ENCODE data around the gene CELSR2. TPM values are rescaled to one million over a fixed set of nuclear protein-coding genes. Genes with fewer than 3 reads are reported as not detected.

Gene CELSR2
- polyA plus RNA-seq, 1 donor (not counting 4 experiments of a cell fraction or from before 2014, with no cell fraction given), result 7.3 TPM

DNA sequence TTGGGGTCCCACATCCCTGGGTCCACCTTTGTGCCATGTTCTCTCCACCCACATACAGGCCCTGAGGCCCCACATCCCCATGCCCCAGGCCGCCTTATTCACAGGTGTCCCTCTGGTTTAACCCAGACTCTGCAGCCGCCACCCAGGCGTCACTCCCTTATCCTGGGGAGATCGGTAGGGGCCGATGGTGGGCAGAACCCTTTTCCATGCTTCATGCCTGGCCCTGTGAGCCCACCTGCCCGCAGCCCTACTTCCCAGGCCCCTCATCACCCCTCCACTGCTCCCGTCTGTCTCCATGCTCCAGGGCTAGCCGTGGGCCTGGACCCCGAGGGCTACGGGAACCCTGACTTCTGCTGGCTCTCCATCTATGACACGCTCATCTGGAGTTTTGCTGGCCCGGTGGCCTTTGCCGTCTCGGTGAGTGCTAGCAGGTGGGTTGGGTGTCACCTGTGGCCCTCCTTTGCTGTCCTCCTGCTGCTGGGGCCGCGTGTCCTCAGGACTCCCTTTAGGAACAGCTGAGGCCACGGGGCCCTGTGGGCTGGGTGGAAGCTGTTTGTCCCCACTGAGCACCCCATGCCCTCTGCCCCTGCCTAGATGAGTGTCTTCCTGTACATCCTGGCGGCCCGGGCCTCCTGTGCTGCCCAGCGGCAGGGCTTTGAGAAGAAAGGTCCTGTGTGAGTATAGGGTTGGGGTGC lies 21.4 kb downstream of the CELSR2 start:
- Histone ChIP-seq H3K27ac (ENCODE audit: control insufficient read depth, insufficient read depth, low read length) (no peak overlapping the region), H3K9ac (ENCODE audit: control insufficient read depth, extremely low read depth, insufficient read depth, low read length) (no peak overlapping the region), H3K4me2 (ENCODE audit: control insufficient read depth, extremely low read depth, insufficient read depth, low read depth, low read length) (no peak overlapping the region), H3K36me3 (ENCODE audit: control insufficient read depth in 2 of 2, extremely low read depth in 1 of 2, insufficient read depth in 2 of 2, low read length in 2 of 2) (peaks cover 0 to 7% of the 10 kb centered on the region in 2 experiments), H3K27me3 (ENCODE audit: control insufficient read depth, extremely low read depth, insufficient read depth, low read length) (no peaks in the 10 kb centered on the region), H3K9me1 (ENCODE audit: control insufficient read depth, extremely low read depth, insufficient read depth, low read length) (no peaks in the 10 kb centered on the region), H3K4me3 (ENCODE audit: control insufficient read depth in 2 of 3, extremely low read depth in 1 of 3, insufficient read depth in 2 of 3, low read depth in 1 of 3, low read length in 3 of 3) (no peak overlapping the region), H3K4me1 (ENCODE audit: control insufficient read depth, extremely low read depth, insufficient read depth, low read length) (peaks cover 36% of the 10 kb centered on the region), H3K9me3 (ENCODE audit: control insufficient read depth, low read depth, low read length) (no peaks in the 10 kb centered on the region), H2AFZ (ENCODE audit: control insufficient read depth, low read length) (no peak overlapping the region), H4K20me1 (ENCODE audit: control insufficient read depth, extremely low read depth, insufficient read depth, low read length) (no peaks in the 10 kb centered on the region), H3K79me2 (ENCODE audit: control insufficient read depth, insufficient read depth, low read length) (no peaks in the 10 kb centered on the region)
- TF ChIP-seq CTCF (optimal IDR thresholded peaks at IDR 0.05 in 1 of 3, IDR thresholded peaks at IDR 0.05 in 1 of 3, conservative IDR thresholded peaks at IDR 0.05 in 1 of 3; ENCODE audit: extremely low read depth in 1 of 3, insufficient read depth in 2 of 3, low read length in 3 of 3), result no peak
- dilution Hi-C loops (cut with MboI; ENCODE audit: extremely low pct_ligation_motif_present, low sequenced_read_pairs), result no loop called here
- DNase-seq (ENCODE audit: low read depth, low spot score) (no peak), FAIRE-seq (no peak)

- H3K9me1 ChIP-seq (ENCODE audit: control insufficient read depth, extremely low read depth, insufficient read depth, low read length), result no peaks in the 10 kb centered on the region
- dilution Hi-C loops (cut with MboI; ENCODE audit: extremely low pct_ligation_motif_present, low sequenced_read_pairs), result no loop called here
- no peaks in the 10 kb centered on the region for H3K9me3 ChIP-seq (ENCODE audit: control insufficient read depth, low read depth, low read length)
- H3K36me3 ChIP-seq (ENCODE audit: control insufficient read depth in 2 of 2, extremely low read depth in 1 of 2, insufficient read depth in 2 of 2, low read length in 2 of 2), result peaks cover 0 to 4% of the 10 kb centered on the region in 2 experiments
- H3K9ac ChIP-seq (ENCODE audit: control insufficient read depth, extremely low read depth, insufficient read depth, low read length), result no peak overlapping the region
- no peak overlapping the region for H3K4me2 ChIP-seq (ENCODE audit: control insufficient read depth, extremely low read depth, insufficient read depth, low read depth, low read length)
- H3K27ac ChIP-seq (ENCODE audit: control insufficient read depth, insufficient read depth, low read length), result no peak overlapping the region
- FAIRE-seq (no peak), DNase-seq (ENCODE audit: low read depth, low spot score) (no peak)
- H3K4me1 ChIP-seq (ENCODE audit: control insufficient read depth, extremely low read depth, insufficient read depth, low read length), result peaks cover 43% of the 10 kb centered on the region
- H4K20me1 ChIP-seq (ENCODE audit: control insufficient read depth, extremely low read depth, insufficient read depth, low read length), result no peaks in the 10 kb centered on the region
- no peak for TF ChIP-seq CTCF (optimal IDR thresholded peaks at IDR 0.05 in 1 of 3, IDR thresholded peaks at IDR 0.05 in 1 of 3, conservative IDR thresholded peaks at IDR 0.05 in 1 of 3; ENCODE audit: extremely low read depth in 1 of 3, insufficient read depth in 2 of 3, low read length in 3 of 3)
- H2AFZ ChIP-seq (ENCODE audit: control insufficient read depth, low read length), result no peak overlapping the region
- H3K79me2 ChIP-seq (ENCODE audit: control insufficient read depth, insufficient read depth, low read length), result no peaks in the 10 kb centered on the region
- H3K27me3 ChIP-seq (ENCODE audit: control insufficient read depth, extremely low read depth, insufficient read depth, low read length), result no peaks in the 10 kb centered on the region
- H3K4me3 ChIP-seq (ENCODE audit: control insufficient read depth in 2 of 3, extremely low read depth in 1 of 3, insufficient read depth in 2 of 3, low read depth in 1 of 3, low read length in 3 of 3), result no peak overlapping the region
Observed at GRCh38 chr1:109271458-109271857, 22.1 kb downstream of the CELSR2 start.

All from keratinocyte (primary cell).